Left hindlimb (tissue), 1 donor: ENCODE results near the gene CCL21.
A peak's percentile ranks its signal among the peaks of the same experiment; 100 is the strongest.

Experiments
- DNase-seq: peaks from one replicate; pipeline ENCODE4 v3.0.0-alpha.2; 2018

The CCL21 gene

GRCh38 chr9:34707130-34707529 is 2.8 kb downstream of the CCL21 start:
- DNase-seq: no peak

DNA sequence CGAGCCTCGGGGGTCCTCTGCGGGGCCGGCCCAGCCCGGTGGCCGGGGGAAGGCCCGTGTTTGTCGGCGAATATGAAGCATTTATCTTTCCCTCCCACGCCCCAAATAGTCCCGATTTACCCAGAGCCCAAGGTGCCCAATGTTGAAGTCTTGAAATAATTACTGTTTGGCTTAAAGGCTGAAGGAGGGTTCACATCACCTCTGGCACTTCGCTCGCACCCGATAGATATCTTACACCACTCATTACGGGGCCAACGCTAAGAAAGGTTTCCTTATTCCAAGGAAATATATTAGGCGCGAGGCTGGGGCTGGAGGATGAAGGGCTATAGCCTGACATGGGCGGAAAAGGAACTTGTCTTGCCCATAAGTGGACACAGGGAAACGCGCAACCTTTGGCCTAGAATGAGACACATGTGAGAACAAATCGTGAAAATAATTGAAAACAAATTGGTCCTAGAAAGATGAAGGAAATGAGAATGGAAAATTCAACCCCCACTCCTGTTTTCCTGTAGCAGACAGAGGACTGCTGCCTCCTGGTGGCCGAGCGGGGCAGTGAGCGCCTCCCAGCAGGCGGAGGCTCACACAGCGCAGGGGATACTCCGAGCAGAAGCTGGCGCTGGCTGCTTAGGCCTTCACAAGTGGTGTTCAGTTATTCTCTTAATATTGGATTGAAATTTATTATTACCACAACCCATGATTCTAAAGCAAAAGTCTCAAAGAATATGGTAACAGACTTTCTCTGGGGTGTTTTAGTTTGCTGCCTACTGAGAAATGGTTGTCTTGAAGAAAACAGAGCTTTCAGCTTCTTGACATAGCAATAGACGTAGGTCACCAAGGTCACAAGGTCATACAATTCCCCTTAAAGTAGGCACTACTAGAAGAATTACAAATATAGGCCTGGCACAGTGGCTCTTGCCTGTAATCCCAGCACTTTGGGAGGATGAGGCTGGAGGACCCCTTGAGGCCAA is 7.9 kb downstream of the CCL21 start:
- peak; percentile 86 for DNase-seq

GRCh38 chr9:34701023-34701768 is 8.7 kb downstream of the CCL21 start:
- DNase-seq: peak; percentile 77

- no peak for DNase-seq
Observed at GRCh38 chr9:34694811-34695210, 15.1 kb downstream of the CCL21 start.

GRCh38 chr9:34693560-34693959 is 16.4 kb downstream of the CCL21 start:
- no peak for DNase-seq

DNA sequence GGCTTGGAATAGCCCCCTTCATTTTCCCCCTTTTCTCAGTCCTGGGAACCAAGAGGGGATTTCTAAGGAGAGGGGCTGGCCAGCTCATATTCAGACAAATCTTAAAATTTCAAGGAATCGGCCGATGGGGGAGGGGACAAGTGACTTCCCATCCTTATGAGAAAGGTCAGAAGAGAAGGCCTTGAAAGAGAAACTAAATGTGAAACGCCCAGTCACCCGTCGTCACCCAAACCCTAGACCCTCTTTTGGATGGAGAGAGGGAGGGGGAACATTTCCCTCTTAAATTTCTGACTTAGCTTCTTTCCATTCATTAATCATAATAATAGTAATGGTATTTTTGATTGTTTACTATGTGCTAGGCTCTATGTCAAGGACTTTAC is 18.0 kb downstream of the CCL21 start:
- no peak for DNase-seq

- no peak for DNase-seq
Observed at GRCh38 chr9:34690983-34691935, 18.7 kb downstream of the CCL21 start, which contains the start of gene CCL19. Gene CCL19, minus strand, starts transcription at chr9:34691276. Its CDS starts 137 bp downstream, at chr9:34691139.

GRCh38 chr9:34689512-34689911 is 20.4 kb downstream of the CCL21 start:
- no peak for DNase-seq

- DNase-seq: no peak
Observed at GRCh38 chr9:34689116-34689470, 20.8 kb downstream of the CCL21 start.

DNA sequence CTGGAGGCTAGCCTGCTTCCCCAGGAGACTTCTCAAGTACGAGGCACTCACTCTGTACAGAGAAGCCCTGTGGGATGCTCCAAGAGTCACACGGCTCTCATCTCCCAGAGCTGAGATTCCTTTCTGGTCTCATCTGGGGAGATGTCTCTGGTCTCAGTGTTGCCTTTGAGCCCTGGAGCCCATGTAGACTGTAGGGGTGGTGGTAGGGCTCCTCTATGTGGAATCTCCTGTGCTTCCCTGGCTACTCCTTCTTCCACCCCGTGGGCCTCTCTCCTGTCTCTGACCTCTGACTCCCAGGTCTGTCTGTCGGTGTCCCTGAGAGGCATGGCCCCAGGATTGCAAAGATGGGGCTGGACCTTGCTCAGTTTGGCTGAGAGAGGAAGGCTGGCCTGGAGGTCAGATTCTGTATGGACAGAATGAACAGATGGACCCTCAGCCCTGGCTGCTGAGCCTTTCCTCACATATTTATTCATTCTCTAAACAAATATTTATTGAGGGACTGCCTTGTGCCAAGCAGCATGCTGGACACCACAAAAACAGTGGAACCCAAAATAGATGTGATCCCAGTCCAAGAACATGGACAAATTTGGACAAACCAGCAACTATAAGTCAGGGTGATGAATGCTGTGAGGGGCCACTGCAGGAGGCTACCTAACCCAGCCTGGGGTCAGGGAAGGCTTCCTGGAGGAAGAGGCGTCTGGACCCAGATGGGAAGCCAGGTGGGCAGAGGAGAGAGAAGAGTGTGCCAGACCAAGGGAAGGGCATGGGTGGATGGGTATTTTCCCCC is 21.4 kb downstream of the CCL21 start:
- no peak for DNase-seq

GRCh38 chr9:34687276-34688030 is 22.5 kb downstream of the CCL21 start:
- no peak for DNase-seq

DNA sequence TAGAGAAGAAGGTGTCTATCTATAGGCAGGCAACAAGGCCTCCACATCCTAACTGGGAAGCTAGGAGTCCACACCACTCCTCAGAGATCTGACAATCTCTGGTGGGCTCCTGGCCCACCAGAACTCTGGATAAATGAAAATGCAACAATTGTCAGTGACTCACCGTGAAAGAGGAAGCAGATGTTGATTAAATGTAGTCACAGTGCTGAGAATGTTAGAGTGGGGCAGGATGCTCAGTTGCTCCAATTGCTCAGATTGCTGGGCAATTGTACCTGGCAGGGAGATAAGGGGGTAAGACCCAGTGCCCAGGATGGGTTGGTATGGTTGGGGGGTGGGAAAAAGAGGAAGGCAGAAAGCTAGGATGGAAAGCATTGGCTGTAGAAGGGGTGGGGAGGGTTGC is 23.2 kb downstream of the CCL21 start:
- DNase-seq: no peak

GRCh38 chr9:34686231-34686630 is 23.7 kb downstream of the CCL21 start:
- DNase-seq: no peak

- DNase-seq: no peak
Observed at GRCh38 chr9:34685591-34685990, 24.3 kb downstream of the CCL21 start.

GRCh38 chr9:34684816-34685215 is 25.1 kb downstream of the CCL21 start:
- DNase-seq: no peak

- no peak for DNase-seq
Observed at GRCh38 chr9:34684145-34684544, 25.8 kb downstream of the CCL21 start.

DNA sequence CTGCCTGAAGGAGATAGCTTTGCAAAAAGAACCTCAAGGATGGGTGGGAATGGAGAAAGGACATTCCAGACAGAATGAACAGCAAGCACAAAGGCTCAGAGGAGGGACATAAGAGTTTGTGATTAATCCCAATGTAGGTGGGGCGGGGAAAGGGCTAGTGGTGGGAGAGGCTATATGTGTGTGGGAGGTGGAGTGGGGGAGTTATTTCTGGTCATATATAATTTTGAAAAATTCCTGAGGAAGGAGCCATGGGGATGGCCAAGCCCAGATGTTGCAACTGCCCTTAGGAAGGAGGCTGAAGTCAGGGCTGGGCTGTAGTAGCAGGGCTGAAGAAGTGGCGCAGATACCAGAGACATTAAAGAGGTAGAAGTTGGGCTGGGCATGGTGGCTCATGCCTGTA is 34.1 kb downstream of the CCL21 start:
- no peak for DNase-seq

GRCh38 chr9:34675048-34675714 is 34.8 kb downstream of the CCL21 start:
- DNase-seq: peak; percentile 57

DNA sequence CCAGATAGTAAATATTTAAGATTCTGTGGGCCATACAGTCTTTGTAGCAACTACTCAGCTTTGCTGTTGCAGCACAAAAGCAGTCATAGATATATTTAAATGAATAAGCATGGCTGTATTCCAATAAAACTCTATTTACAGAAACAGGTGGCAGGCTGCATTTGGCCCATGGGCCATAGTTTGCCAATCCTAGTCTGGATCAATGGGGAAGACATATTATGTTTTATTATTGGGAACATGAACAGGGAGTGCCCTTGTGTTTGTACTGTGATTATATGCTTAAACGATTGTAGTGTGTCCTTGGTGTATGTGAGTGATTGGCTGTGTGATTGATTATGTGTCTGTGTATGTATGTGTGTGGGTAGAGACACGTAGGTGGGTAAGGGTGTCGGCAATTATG is 35.5 kb downstream of the CCL21 start:
- DNase-seq: no peak

GRCh38 chr9:34671307-34671706 is 38.6 kb downstream of the CCL21 start:
- DNase-seq: no peak
